LNCAP (cell line): ENCODE data around the gene CD79B.

Experiments
- TF ChIP-seq, protein P1 (sequence below): fragments of 450-650 bp; IDR thresholded peaks from 2 replicates; pipeline ENCODE4 v1.5.1; 2017; ENCODE audit warnings: mild to moderate bottlenecking

CD79B gene

GRCh38 chr17:63934183-63935112 lies 2.3 kb upstream of the CD79B start:
- TF ChIP-seq, protein P1, sequence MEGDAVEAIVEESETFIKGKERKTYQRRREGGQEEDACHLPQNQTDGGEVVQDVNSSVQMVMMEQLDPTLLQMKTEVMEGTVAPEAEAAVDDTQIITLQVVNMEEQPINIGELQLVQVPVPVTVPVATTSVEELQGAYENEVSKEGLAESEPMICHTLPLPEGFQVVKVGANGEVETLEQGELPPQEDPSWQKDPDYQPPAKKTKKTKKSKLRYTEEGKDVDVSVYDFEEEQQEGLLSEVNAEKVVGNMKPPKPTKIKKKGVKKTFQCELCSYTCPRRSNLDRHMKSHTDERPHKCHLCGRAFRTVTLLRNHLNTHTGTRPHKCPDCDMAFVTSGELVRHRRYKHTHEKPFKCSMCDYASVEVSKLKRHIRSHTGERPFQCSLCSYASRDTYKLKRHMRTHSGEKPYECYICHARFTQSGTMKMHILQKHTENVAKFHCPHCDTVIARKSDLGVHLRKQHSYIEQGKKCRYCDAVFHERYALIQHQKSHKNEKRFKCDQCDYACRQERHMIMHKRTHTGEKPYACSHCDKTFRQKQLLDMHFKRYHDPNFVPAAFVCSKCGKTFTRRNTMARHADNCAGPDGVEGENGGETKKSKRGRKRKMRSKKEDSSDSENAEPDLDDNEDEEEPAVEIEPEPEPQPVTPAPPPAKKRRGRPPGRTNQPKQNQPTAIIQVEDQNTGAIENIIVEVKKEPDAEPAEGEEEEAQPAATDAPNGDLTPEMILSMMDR = no peak

- TF ChIP-seq, protein P1 = no peak
Measured at GRCh38 chr17:63933598-63933997, 1.5 kb upstream of the CD79B start.

GRCh38 chr17:63932721-63933120 lies 590 bp upstream of the CD79B start:
- TF ChIP-seq, protein P1 = no peak

GRCh38 chr17:63930951-63931575 lies 1.1 kb downstream of the CD79B start:
- TF ChIP-seq, protein P1 = no peak

DNA sequence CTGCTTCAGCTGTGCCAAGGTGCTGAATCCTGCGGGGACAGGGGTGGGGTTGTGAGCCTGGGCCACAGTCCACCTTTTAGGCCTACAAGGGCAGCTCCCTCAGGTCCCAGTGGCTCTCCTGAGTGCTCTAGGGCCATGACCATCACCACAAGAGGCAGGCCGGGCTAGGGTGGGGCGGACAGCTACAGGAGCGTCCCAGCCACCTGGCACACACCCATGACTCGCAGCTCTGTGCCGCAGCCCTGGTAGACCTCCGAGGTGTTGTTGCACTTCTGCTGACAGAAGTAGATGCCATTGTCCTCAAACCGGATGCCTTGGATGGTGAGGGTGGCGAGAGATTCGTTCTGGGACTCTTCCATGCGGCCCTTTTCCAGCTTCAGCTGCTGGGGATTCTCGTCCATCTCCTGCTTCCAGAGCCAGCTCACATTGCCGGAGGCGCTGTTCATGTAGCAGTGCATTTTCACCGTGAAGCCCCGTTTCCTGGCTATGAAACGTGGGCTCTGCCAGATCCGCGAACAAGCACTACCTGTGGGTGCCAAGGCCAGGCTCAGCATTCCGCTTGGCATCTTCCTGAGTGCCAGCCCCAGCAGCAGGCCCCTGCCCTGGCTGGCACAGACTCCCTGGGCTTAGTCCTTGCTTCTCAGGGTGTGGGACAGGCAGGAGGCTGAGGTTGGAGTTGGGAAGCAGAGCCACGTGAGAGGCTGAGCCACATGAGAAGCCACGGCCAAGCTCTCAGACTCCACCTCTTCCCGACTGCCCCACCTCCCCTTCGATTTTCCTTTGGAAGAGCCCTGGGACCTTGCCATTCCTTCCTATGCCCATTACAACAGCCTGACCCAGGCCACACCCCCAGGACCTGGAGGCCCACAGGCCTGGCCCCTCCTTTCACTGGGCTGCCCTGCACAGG lies 2.0 kb downstream of the CD79B start:
- TF ChIP-seq, protein P1 = no peak

- TF ChIP-seq, protein P1 = no peak
Measured at GRCh38 chr17:63928966-63929695, 3.0 kb downstream of the CD79B start.
